GM12891 (cell line): ENCODE results near the gene CARS1.

Experiments used
- POLR2A ChIP-seq: IDR thresholded peaks from 2 replicates; pipeline ENCODE4 v1.6.1; 2011; ENCODE audit warnings: low read depth, low read length, control low read depth
- POLR2AphosphoS5 ChIP-seq: IDR thresholded peaks from 2 replicates; pipeline ENCODE4 v1.6.1; 2011; ENCODE audit warnings: low read depth, low read length, control low read depth

- TF ChIP-seq POLR2A (no peak), POLR2AphosphoS5 (no peak)
These were observed 12.2 kb upstream of the CARS1 start for GRCh38 chr11:3069425-3069824.
